ENCODE data around the gene LCE7A.

LCE7A gene

GRCh38 chr1:152879559-152880198 is 19.9 kb downstream of the LCE7A start:
- DNase-seq (ENCODE audit: low read depth in 4 of 4, low spot score in 1 of 4): no peak

- no peak for DNase-seq (ENCODE audit: low read depth in 4 of 4, low spot score in 1 of 4)
Measured at GRCh38 chr1:152880316-152880715, 20.5 kb downstream of the LCE7A start.

GRCh38 chr1:152880907-152881306 is 21.1 kb downstream of the LCE7A start:
- no peak for DNase-seq (ENCODE audit: low read depth in 4 of 4, low spot score in 1 of 4)

- no peak for DNase-seq (ENCODE audit: low read depth in 4 of 4, low spot score in 1 of 4)
Measured at GRCh38 chr1:152884085-152884484, 24.3 kb downstream of the LCE7A start.

- no peak for DNase-seq (ENCODE audit: low read depth in 4 of 4, low spot score in 1 of 4)
Measured at GRCh38 chr1:152884506-152884905, 24.7 kb downstream of the LCE7A start.

GRCh38 chr1:152884966-152885624 is 25.3 kb downstream of the LCE7A start:
- no peak for DNase-seq (ENCODE audit: low read depth in 4 of 4, low spot score in 1 of 4)

GRCh38 chr1:152886085-152886484 is 26.3 kb downstream of the LCE7A start:
- no peak for DNase-seq (ENCODE audit: low read depth in 4 of 4, low spot score in 1 of 4)

- no peak for DNase-seq (ENCODE audit: low read depth in 4 of 4, low spot score in 1 of 4)
Measured at GRCh38 chr1:152886758-152887409, 27.1 kb downstream of the LCE7A start.

- DNase-seq (ENCODE audit: low read depth in 4 of 4, low spot score in 1 of 4): no peak
Measured at GRCh38 chr1:152888126-152888525, 28.3 kb downstream of the LCE7A start.

- DNase-seq (ENCODE audit: low read depth in 4 of 4, low spot score in 1 of 4): no peak
Measured at GRCh38 chr1:152899027-152899426, 39.2 kb downstream of the LCE7A start.

- DNase-seq (ENCODE audit: low read depth in 4 of 4, low spot score in 1 of 4): no peak
Measured at GRCh38 chr1:152899883-152900282, 40.1 kb downstream of the LCE7A start.

GRCh38 chr1:152901631-152902030 is 41.8 kb downstream of the LCE7A start:
- DNase-seq (ENCODE audit: low read depth in 4 of 4, low spot score in 1 of 4): no peak

- no peak for DNase-seq (ENCODE audit: low read depth in 4 of 4, low spot score in 1 of 4)
Measured at GRCh38 chr1:152902636-152903035, 42.8 kb downstream of the LCE7A start.

GRCh38 chr1:152904688-152905440 is 45.1 kb downstream of the LCE7A start:
- DNase-seq (ENCODE audit: low read depth in 4 of 4, low spot score in 1 of 4): no peak

- no peak for DNase-seq (ENCODE audit: low read depth in 4 of 4, low spot score in 1 of 4)
Measured at GRCh38 chr1:152906023-152906565, 46.3 kb downstream of the LCE7A start.

- DNase-seq (ENCODE audit: low read depth in 4 of 4, low spot score in 1 of 4): no peak
Measured at GRCh38 chr1:152907686-152908601, 48.1 kb downstream of the LCE7A start, which contains the start of gene IVL. Gene IVL, plus strand, starts transcription at chr1:152908546. Its CDS starts 1,252 bp downstream, at chr1:152909798.

GRCh38 chr1:152909206-152909605 is 49.4 kb downstream of the LCE7A start:
- DNase-seq (ENCODE audit: low read depth in 4 of 4, low spot score in 1 of 4): no peak

All from stimulated activated CD4-positive, alpha-beta T cell treated with anti-CD3 and anti-CD28 coated beads, Interleukin-1b, Interleukin-23, amount 100 ng/mL, for 24 hours (primary cell).